Measurements from ENCODE around the gene L1CAM. TPM values are rescaled to one million over a fixed set of nuclear protein-coding genes. Genes with fewer than 3 reads are reported as not detected.

L1CAM gene
- total and polyA plus RNA-seq, 2 of the 8 experiments (the other 6 are each of a cell fraction or from before 2014, with no cell fraction given) = 11.0 to 43.0 TPM

- H3K4ac ChIP-seq (replicated peaks; ENCODE audit: insufficient read length, low read depth, low read length) = no peak overlapping the region
- H2BK120ac ChIP-seq (replicated peaks; ENCODE audit: low read depth, low read length) = no peak overlapping the region
- H3K4me3 ChIP-seq (ENCODE audit: extremely low read depth in 1 of 4, insufficient read depth in 2 of 4, low read depth in 3 of 4, low read length in 4 of 4) = no peak overlapping the region
- H2BK20ac ChIP-seq (ENCODE audit: low read length) = no peak overlapping the region
- H3K9me3 ChIP-seq (ENCODE audit: insufficient read depth in 2 of 2, low read depth in 1 of 2, low read length in 1 of 2) = no peaks in the 10 kb centered on the region
- no peak overlapping the region for H4K91ac ChIP-seq (replicated peaks; ENCODE audit: insufficient read length, low read length)
- peaks cover 0 to 6% (median 0%) of the 10 kb centered on the region in 4 experiments; a peak in 1 of 7 replicates for H3K4me1 ChIP-seq (replicated peaks in 1 of 4; ENCODE audit: control insufficient read depth in 3 of 4, insufficient read depth in 4 of 4, low read length in 3 of 4)
- no peak overlapping the region for H2BK12ac ChIP-seq (ENCODE audit: low read depth, low read length)
- no peak overlapping the region for H3K14ac ChIP-seq (ENCODE audit: insufficient read length)
- no peak overlapping the region for H2BK15ac ChIP-seq (ENCODE audit: low read length)
- H4K8ac ChIP-seq (ENCODE audit: extremely low read depth, insufficient read depth, low read length) = no peak overlapping the region
- no peak overlapping the region for H2AFZ ChIP-seq (ENCODE audit: low read length)
- ChIA-PET POLR2A (ENCODE audit: partially characterized antibody) (interaction anchor here (0.6 to 2.1 kb wide), 7 partner anchors 10 to 83 kb away, joined by 3 to 10 read pairs (median 3); partner anchors contain the start of gene ARHGAP4), CTCF (ENCODE audit: partially characterized antibody) (interaction anchor here (0.7 to 5.7 kb wide), 7 partner anchors 15 to 145 kb away, joined by 3 to 65 read pairs (median 3); partner anchors contain the start of genes ARHGAP4 and PLXNB3)
- 88% methylated on average over 7 of the region's 23 CpGs; no CpG with 5 or more reads in 1 of the 2 experiments for WGBS, 2 experiments (ENCODE audit: extremely low coverage in 1 of 2, insufficient coverage in 1 of 2, insufficient read length in 1 of 2, insufficient replicate concordance in 2 of 2, low coverage in 1 of 2, low lambda C conversion rate in 2 of 2, missing lambda C conversion rate in 1 of 2)
- no peak overlapping the region for H2BK5ac ChIP-seq (ENCODE audit: low read depth, low read length)
- no peaks in the 10 kb centered on the region for H3K79me2 ChIP-seq (ENCODE audit: control insufficient read depth in 1 of 2, insufficient read depth in 2 of 2, low read length in 2 of 2)
- H3K9ac ChIP-seq (replicated peaks in 1 of 4; ENCODE audit: extremely low read depth in 1 of 4, low read depth in 3 of 4, low read length in 3 of 4) = no peak overlapping the region
- H3K4me2 ChIP-seq (ENCODE audit: insufficient read depth in 1 of 2, low read depth in 2 of 2, low read length in 2 of 2) = no peak overlapping the region
- no peak for DNase-seq (ENCODE audit: low read depth in 1 of 2, low spot score in 2 of 2)
- no peaks in the 10 kb centered on the region for H3K79me1 ChIP-seq (ENCODE audit: low read depth, low read length)
- peaks cover 0 to under 1% of the 10 kb centered on the region in 2 experiments for H4K20me1 ChIP-seq (replicated peaks in 1 of 2; ENCODE audit: control insufficient read depth in 1 of 2, insufficient read depth in 2 of 2, low read length in 2 of 2)
- no peak overlapping the region for H3K23ac ChIP-seq (ENCODE audit: insufficient read length)
- no peak for FAIRE-seq
- H3K27me3 ChIP-seq (replicated peaks in 1 of 4; ENCODE audit: control insufficient read depth in 3 of 4, extremely low read depth in 1 of 4, insufficient read depth in 3 of 4, low read length in 3 of 4) = no peaks in the 10 kb centered on the region
- TF ChIP-seq TBP (IDR thresholded peaks at IDR 0.05; ENCODE audit: low read depth, low read length) (no peak), ATF2 (IDR thresholded peaks at IDR 0.05; ENCODE audit: low read length) (no peak), RFX5 (IDR thresholded peaks at IDR 0.05; ENCODE audit: borderline replicate concordance, low read depth, low read length) (no peak), MAFK (IDR thresholded peaks at IDR 0.05; ENCODE audit: low read depth, low read length) (no peak), FOSL1 (IDR thresholded peaks at IDR 0.05; ENCODE audit: insufficient read depth, low read depth, low read length) (no peak)
- no peaks in the 10 kb centered on the region; a peak in 1 of 8 replicates for H3K36me3 ChIP-seq (ENCODE audit: control insufficient read depth in 2 of 4, insufficient read depth in 4 of 4, low read length in 3 of 4)
- H3K56ac ChIP-seq (replicated peaks; ENCODE audit: insufficient read length, low read depth, low read length) = no peak overlapping the region
- no peak overlapping the region for H4K5ac ChIP-seq (ENCODE audit: insufficient read length, low read depth, low read length)
- no peak overlapping the region for H3K27ac ChIP-seq (ENCODE audit: low read depth, low read length)
- H3K18ac ChIP-seq (ENCODE audit: extremely low read depth, low read length) = no peak overlapping the region
- no peaks in the 10 kb centered on the region for H3K23me2 ChIP-seq (ENCODE audit: low read depth, low read length)
- H2AK5ac ChIP-seq (ENCODE audit: low read depth, low read length) = no peak overlapping the region
Measured at GRCh38 chrX:153908219-153908860, 22.4 kb upstream of the L1CAM start.
